Measurements from ENCODE around the gene SGCD. TPM values are rescaled to one million over a fixed set of nuclear protein-coding genes. Genes with fewer than 3 reads are reported as not detected.

The SGCD gene
- total RNA-seq, 2 experiments from 2014 or later: not detected

- no peak overlapping the region for H3K4me3 ChIP-seq (ENCODE audit: low read length)
- intact Hi-C loops (cut with DNase I, micrococcal nuclease): no loop called here
- Mint-ChIP-seq H3K27me3 (peaks cover 8% of the 10 kb centered on the region), H3K27ac (no peak overlapping the region), H3K36me3 (ENCODE audit: low read depth) (no peaks in the 10 kb centered on the region), H3K4me1 (ENCODE audit: low read depth) (no peaks in the 10 kb centered on the region), H3K4me3 (no peak overlapping the region), H3K9me3 (no peaks in the 10 kb centered on the region)
- H3K36me3 ChIP-seq (ENCODE audit: insufficient read depth, low read length): no peaks in the 10 kb centered on the region
- H3K9me3 ChIP-seq (ENCODE audit: control insufficient read depth in 1 of 2, insufficient read depth in 1 of 2, low read length in 2 of 2): peaks cover 0 to 7% of the 10 kb centered on the region in 2 experiments
- H3K4me1 ChIP-seq (ENCODE audit: insufficient read depth, low read length): no peaks in the 10 kb centered on the region
- no peak for ATAC-seq (ENCODE audit: poor library complexity)
- H3K27me3 ChIP-seq (ENCODE audit: control insufficient read depth in 1 of 2, insufficient read depth in 2 of 2, low read length in 2 of 2): no peaks in the 10 kb centered on the region
- no peak for TF ChIP-seq CTCF (IDR thresholded peaks at IDR 0.05)
- ChIA-PET POLR2A (no interaction called here), CTCF (no interaction called here)
- no peak for DNase-seq
- H3K27ac ChIP-seq (ENCODE audit: low read depth in 1 of 2, low read length in 2 of 2): no peak overlapping the region
Measured at GRCh38 chr5:156526081-156526925, 199.3 kb downstream of the SGCD start.

GRCh38 chr5:156527611-156528010 lies 200.6 kb downstream of the SGCD start:
- H3K27me3 ChIP-seq (ENCODE audit: control insufficient read depth in 1 of 2, insufficient read depth in 2 of 2, low read length in 2 of 2): no peaks in the 10 kb centered on the region
- no peak overlapping the region for H3K27ac ChIP-seq (ENCODE audit: low read depth in 1 of 2, low read length in 2 of 2)
- intact Hi-C loops (cut with DNase I, micrococcal nuclease): no loop called here
- H3K4me1 ChIP-seq (ENCODE audit: insufficient read depth, low read length): no peaks in the 10 kb centered on the region
- no peaks in the 10 kb centered on the region for H3K36me3 Mint-ChIP-seq (ENCODE audit: low read depth)
- H3K9me3 ChIP-seq (ENCODE audit: control insufficient read depth in 1 of 2, insufficient read depth in 1 of 2, low read length in 2 of 2): peaks cover 0 to 3% of the 10 kb centered on the region in 2 experiments
- ATAC-seq (ENCODE audit: poor library complexity) (no peak), DNase-seq (no peak)
- TF ChIP-seq CTCF (IDR thresholded peaks at IDR 0.05): no peak
- H3K4me3 Mint-ChIP-seq: no peak overlapping the region
- no peak overlapping the region for H3K4me3 ChIP-seq (ENCODE audit: low read length)
- ChIA-PET POLR2A (no interaction called here), CTCF (no interaction called here)
- no peak overlapping the region for H3K27ac Mint-ChIP-seq
- H3K9me3 Mint-ChIP-seq: no peaks in the 10 kb centered on the region
- H3K36me3 ChIP-seq (ENCODE audit: insufficient read depth, low read length): no peaks in the 10 kb centered on the region
- peaks cover 8% of the 10 kb centered on the region for H3K27me3 Mint-ChIP-seq
- no peaks in the 10 kb centered on the region for H3K4me1 Mint-ChIP-seq (ENCODE audit: low read depth)

- no peaks in the 10 kb centered on the region for H3K9me3 Mint-ChIP-seq
- no peak for DNase-seq
- no peak overlapping the region for H3K27ac Mint-ChIP-seq
- peaks cover 12% of the 10 kb centered on the region for H3K27me3 Mint-ChIP-seq
- peaks cover 0 to 3% of the 10 kb centered on the region in 2 experiments for H3K9me3 ChIP-seq (ENCODE audit: control insufficient read depth in 1 of 2, insufficient read depth in 1 of 2, low read length in 2 of 2)
- TF ChIP-seq CTCF (IDR thresholded peaks at IDR 0.05): no peak
- no peak for ATAC-seq (ENCODE audit: poor library complexity)
- H3K36me3 ChIP-seq (ENCODE audit: insufficient read depth, low read length): no peaks in the 10 kb centered on the region
- H3K27me3 ChIP-seq (ENCODE audit: control insufficient read depth in 1 of 2, insufficient read depth in 2 of 2, low read length in 2 of 2): no peaks in the 10 kb centered on the region
- no peak overlapping the region for H3K27ac ChIP-seq (ENCODE audit: low read depth in 1 of 2, low read length in 2 of 2)
- intact Hi-C loops (cut with DNase I, micrococcal nuclease): no loop called here
- no peaks in the 10 kb centered on the region for H3K4me1 Mint-ChIP-seq (ENCODE audit: low read depth)
- ChIA-PET CTCF (no interaction called here), POLR2A (no interaction called here)
- no peak overlapping the region for H3K4me3 ChIP-seq (ENCODE audit: low read length)
- H3K36me3 Mint-ChIP-seq (ENCODE audit: low read depth): no peaks in the 10 kb centered on the region
- H3K4me1 ChIP-seq (ENCODE audit: insufficient read depth, low read length): no peaks in the 10 kb centered on the region
- no peak overlapping the region for H3K4me3 Mint-ChIP-seq
Measured at GRCh38 chr5:156528673-156529072, 201.7 kb downstream of the SGCD start.

Measured in CD4-positive, alpha-beta T cell (primary cell).